ENCODE data around the gene GFER.

Gene GFER

GRCh38 chr16:1980030-1980769 is 3.8 kb upstream of the GFER start:
- Histone ChIP-seq H2BK15ac (replicated peaks; ENCODE audit: low read depth) (no peak overlapping the region), H2BK120ac (ENCODE audit: low read depth, low read length) (no peak overlapping the region), H3K4me3 (ENCODE audit: low read length) (no peak overlapping the region), H3K56ac (ENCODE audit: low read length) (no peak overlapping the region), H3K18ac (ENCODE audit: low read length) (no peak overlapping the region), H4K5ac (ENCODE audit: low read length) (no peak overlapping the region), H3K27ac (ENCODE audit: low read depth, low read length) (no peak overlapping the region), H3K79me2 (ENCODE audit: control insufficient read depth, insufficient read depth, low read length) (peaks cover 2% of the 10 kb centered on the region), H3K4ac (ENCODE audit: low read depth, low read length) (no peak overlapping the region), H3K79me1 (ENCODE audit: low read length) (peaks cover 5% of the 10 kb centered on the region), H3K36me3 (ENCODE audit: control insufficient read depth, insufficient read depth, low read length) (no peaks in the 10 kb centered on the region), H3K4me1 (ENCODE audit: control insufficient read depth, low read depth, low read length) (peaks cover 3% of the 10 kb centered on the region), H2AK5ac (ENCODE audit: low read length) (no peak overlapping the region), H2BK5ac (ENCODE audit: low read length) (no peak overlapping the region), H3K23ac (ENCODE audit: low read length) (peak overlapping the region; percentile 20), H3K4me2 (ENCODE audit: low read length) (no peak overlapping the region), H3K27me3 (ENCODE audit: insufficient read depth, low read length, poor library complexity) (peaks cover 9% of the 10 kb centered on the region), H3K9ac (ENCODE audit: low read length) (peak overlapping the region; percentile 62), H4K8ac (ENCODE audit: low read depth, low read length) (no peak overlapping the region)
- WGBS (ENCODE audit: extremely low coverage, insufficient coverage, low lambda C conversion rate): no CpG with 5 or more reads among the region's 53 CpGs
- DNase-seq: no peak

DNA sequence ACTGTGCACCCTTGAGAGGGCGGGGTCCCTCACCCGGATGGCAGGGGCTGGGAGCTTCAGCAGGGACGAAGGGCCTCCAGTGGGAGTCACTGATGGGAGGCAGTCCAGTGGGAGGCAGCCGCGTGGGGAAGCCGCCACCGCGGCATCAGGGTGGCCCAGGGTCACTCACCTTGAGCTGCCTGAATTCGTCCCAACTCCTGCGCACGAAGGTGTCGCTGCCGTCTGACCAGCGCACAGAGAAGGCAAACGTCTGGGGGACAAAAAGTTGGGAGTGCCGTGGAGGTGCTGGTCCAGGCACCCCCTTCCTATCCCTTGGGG is 3.3 kb upstream of the GFER start:
- peaks cover 5% of the 10 kb centered on the region for H3K4me1 ChIP-seq (ENCODE audit: control insufficient read depth, low read depth, low read length)
- H3K27ac ChIP-seq (ENCODE audit: low read depth, low read length): no peak overlapping the region
- DNase-seq: no peak
- H3K9ac ChIP-seq (ENCODE audit: low read length): no peak overlapping the region
- H3K56ac ChIP-seq (ENCODE audit: low read length): no peak overlapping the region
- peak overlapping the region; percentile 20 for H3K23ac ChIP-seq (ENCODE audit: low read length)
- no CpG with 5 or more reads among the region's 16 CpGs for WGBS (ENCODE audit: extremely low coverage, insufficient coverage, low lambda C conversion rate)
- no peaks in the 10 kb centered on the region for H3K36me3 ChIP-seq (ENCODE audit: control insufficient read depth, insufficient read depth, low read length)
- peaks cover 2% of the 10 kb centered on the region for H3K79me2 ChIP-seq (ENCODE audit: control insufficient read depth, insufficient read depth, low read length)
- no peak overlapping the region for H3K4ac ChIP-seq (ENCODE audit: low read depth, low read length)
- H2BK120ac ChIP-seq (ENCODE audit: low read depth, low read length): no peak overlapping the region
- H2BK15ac ChIP-seq (replicated peaks; ENCODE audit: low read depth): no peak overlapping the region
- no peak overlapping the region for H3K18ac ChIP-seq (ENCODE audit: low read length)
- H3K4me3 ChIP-seq (ENCODE audit: low read length): no peak overlapping the region
- peaks cover 9% of the 10 kb centered on the region for H3K79me1 ChIP-seq (ENCODE audit: low read length)
- H3K27me3 ChIP-seq (ENCODE audit: insufficient read depth, low read length, poor library complexity): peaks cover 9% of the 10 kb centered on the region
- no peak overlapping the region for H2BK5ac ChIP-seq (ENCODE audit: low read length)
- H4K5ac ChIP-seq (ENCODE audit: low read length): no peak overlapping the region
- H2AK5ac ChIP-seq (ENCODE audit: low read length): no peak overlapping the region
- H4K8ac ChIP-seq (ENCODE audit: low read depth, low read length): no peak overlapping the region
- no peak overlapping the region for H3K4me2 ChIP-seq (ENCODE audit: low read length)

- H4K5ac ChIP-seq (ENCODE audit: low read length): no peak within 1 kb of the TSS
- H3K79me2 ChIP-seq (ENCODE audit: control insufficient read depth, insufficient read depth, low read length): peaks cover 2% of the 10 kb centered on the region
- H3K4me2 ChIP-seq (ENCODE audit: low read length): no peak within 1 kb of the TSS
- peak within 1 kb of the TSS; percentile 20 for H3K23ac ChIP-seq (ENCODE audit: low read length)
- H2BK120ac ChIP-seq (ENCODE audit: low read depth, low read length): no peak within 1 kb of the TSS
- no peak within 1 kb of the TSS for H3K18ac ChIP-seq (ENCODE audit: low read length)
- H3K4me1 ChIP-seq (ENCODE audit: control insufficient read depth, low read depth, low read length): peaks cover 5% of the 10 kb centered on the region
- H3K4ac ChIP-seq (ENCODE audit: low read depth, low read length): no peak within 1 kb of the TSS
- H3K36me3 ChIP-seq (ENCODE audit: control insufficient read depth, insufficient read depth, low read length): peaks cover 3% of the 10 kb centered on the region
- no peak within 1 kb of the TSS for H3K9ac ChIP-seq (ENCODE audit: low read length)
- H2BK15ac ChIP-seq (replicated peaks; ENCODE audit: low read depth): no peak within 1 kb of the TSS
- peak within 1 kb of the TSS; percentile 7 for H3K56ac ChIP-seq (ENCODE audit: low read length)
- no peak within 1 kb of the TSS for H2AK5ac ChIP-seq (ENCODE audit: low read length)
- no peak within 1 kb of the TSS for H3K4me3 ChIP-seq (ENCODE audit: low read length)
- peak; percentile 19 for DNase-seq
- H3K27ac ChIP-seq (ENCODE audit: low read depth, low read length): no peak within 1 kb of the TSS
- H3K79me1 ChIP-seq (ENCODE audit: low read length): peaks cover 10% of the 10 kb centered on the region
- H2BK5ac ChIP-seq (ENCODE audit: low read length): no peak within 1 kb of the TSS
- H4K8ac ChIP-seq (ENCODE audit: low read depth, low read length): no peak within 1 kb of the TSS
- peaks cover 9% of the 10 kb centered on the region for H3K27me3 ChIP-seq (ENCODE audit: insufficient read depth, low read length, poor library complexity)
- WGBS (ENCODE audit: extremely low coverage, insufficient coverage, low lambda C conversion rate): no CpG with 5 or more reads among the region's 6 CpGs
Observed at GRCh38 chr16:1981398-1981836, 2.6 kb upstream of the GFER start, which contains the start of gene NOXO1. NOXO1 (minus strand) TSS chr16:1981469; CDS start chr16:1981179, 290 bp downstream.

DNA sequence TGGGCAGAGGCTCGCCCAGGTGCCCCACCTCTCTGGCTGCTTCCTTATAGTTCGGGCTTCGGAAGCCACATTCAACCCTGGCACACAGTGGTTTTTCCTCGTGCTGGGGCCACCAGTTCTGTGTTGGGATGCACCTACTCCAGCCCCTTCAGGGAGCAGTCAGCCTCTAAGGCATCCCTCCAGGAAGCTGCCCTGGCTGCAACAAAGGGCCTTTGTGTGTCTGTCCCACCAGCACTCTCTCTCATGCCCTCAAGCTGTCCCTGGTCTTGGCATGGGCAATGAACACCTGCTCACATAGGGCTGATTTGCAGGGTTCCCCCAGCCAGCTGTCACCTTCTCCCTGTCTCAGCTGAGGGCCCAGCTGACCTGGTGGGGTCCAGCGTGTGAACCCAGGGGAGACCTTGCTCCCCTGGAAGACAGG is 2.0 kb upstream of the GFER start:
- no peak overlapping the region for H2BK15ac ChIP-seq (replicated peaks; ENCODE audit: low read depth)
- no peak overlapping the region for H3K4ac ChIP-seq (ENCODE audit: low read depth, low read length)
- no peak overlapping the region for H3K56ac ChIP-seq (ENCODE audit: low read length)
- no peak overlapping the region for H3K23ac ChIP-seq (ENCODE audit: low read length)
- no CpG with 5 or more reads among the region's 5 CpGs for WGBS (ENCODE audit: extremely low coverage, insufficient coverage, low lambda C conversion rate)
- H3K4me3 ChIP-seq (ENCODE audit: low read length): no peak overlapping the region
- peaks cover 3% of the 10 kb centered on the region for H3K36me3 ChIP-seq (ENCODE audit: control insufficient read depth, insufficient read depth, low read length)
- H3K27ac ChIP-seq (ENCODE audit: low read depth, low read length): no peak overlapping the region
- no peak overlapping the region for H3K18ac ChIP-seq (ENCODE audit: low read length)
- DNase-seq: no peak
- H3K79me2 ChIP-seq (ENCODE audit: control insufficient read depth, insufficient read depth, low read length): peaks cover 2% of the 10 kb centered on the region
- peaks cover 10% of the 10 kb centered on the region for H3K79me1 ChIP-seq (ENCODE audit: low read length)
- H2BK120ac ChIP-seq (ENCODE audit: low read depth, low read length): no peak overlapping the region
- H3K4me2 ChIP-seq (ENCODE audit: low read length): no peak overlapping the region
- peaks cover 5% of the 10 kb centered on the region for H3K4me1 ChIP-seq (ENCODE audit: control insufficient read depth, low read depth, low read length)
- no peak overlapping the region for H2AK5ac ChIP-seq (ENCODE audit: low read length)
- peaks cover 9% of the 10 kb centered on the region for H3K27me3 ChIP-seq (ENCODE audit: insufficient read depth, low read length, poor library complexity)
- H4K8ac ChIP-seq (ENCODE audit: low read depth, low read length): no peak overlapping the region
- H2BK5ac ChIP-seq (ENCODE audit: low read length): no peak overlapping the region
- no peak overlapping the region for H3K9ac ChIP-seq (ENCODE audit: low read length)
- no peak overlapping the region for H4K5ac ChIP-seq (ENCODE audit: low read length)

GRCh38 chr16:1982991-1983543 is 926 bp upstream of the GFER start:
- Histone ChIP-seq H3K18ac (ENCODE audit: low read length) (no peak overlapping the region), H3K56ac (ENCODE audit: low read length) (no peak overlapping the region), H4K5ac (ENCODE audit: low read length) (no peak overlapping the region), H4K8ac (ENCODE audit: low read depth, low read length) (no peak overlapping the region), H3K23ac (ENCODE audit: low read length) (no peak overlapping the region), H3K36me3 (ENCODE audit: control insufficient read depth, insufficient read depth, low read length) (peaks cover 3% of the 10 kb centered on the region), H3K4me2 (ENCODE audit: low read length) (no peak overlapping the region), H3K4me3 (ENCODE audit: low read length) (no peak overlapping the region), H3K79me1 (ENCODE audit: low read length) (peaks cover 10% of the 10 kb centered on the region), H2BK5ac (ENCODE audit: low read length) (no peak overlapping the region), H3K27ac (ENCODE audit: low read depth, low read length) (no peak overlapping the region), H2BK120ac (ENCODE audit: low read depth, low read length) (no peak overlapping the region), H3K27me3 (ENCODE audit: insufficient read depth, low read length, poor library complexity) (peaks cover 9% of the 10 kb centered on the region), H2AK5ac (ENCODE audit: low read length) (no peak overlapping the region), H3K79me2 (ENCODE audit: control insufficient read depth, insufficient read depth, low read length) (peaks cover 2% of the 10 kb centered on the region), H2BK15ac (replicated peaks; ENCODE audit: low read depth) (no peak overlapping the region), H3K4me1 (ENCODE audit: control insufficient read depth, low read depth, low read length) (peaks cover 5% of the 10 kb centered on the region), H3K9ac (ENCODE audit: low read length) (peak overlapping the region; percentile 37), H3K4ac (ENCODE audit: low read depth, low read length) (no peak overlapping the region)
- no peak for DNase-seq
- WGBS (ENCODE audit: extremely low coverage, insufficient coverage, low lambda C conversion rate): no CpG with 5 or more reads among the region's 19 CpGs

Data from mesendoderm (in vitro differentiated cells).